Stomach (tissue), 4 donors: ENCODE data around the gene ALOX15B.

ENCODE experiments used
- CTCF ChIP-seq, 7 experiments: fragments of 450-650 bp in 4 of 7; fragments of 200-600 bp in 3 of 7; sonication (generic) in 3 of 7; IDR thresholded peaks; one replicate each; pipeline ENCODE4 v1.5.1; 2016 to 2019; ENCODE audit warnings: antibody characterized with exemption in 7 of 7, control low read depth in 2 of 7, mild to moderate bottlenecking in 1 of 7
- POLR2A ChIP-seq, 4 donors: fragments of 450-650 bp; IDR thresholded peaks; one replicate each; pipeline ENCODE4 v1.6.1; 2016; ENCODE audit warnings: antibody characterized with exemption in 4 of 4, control low read depth in 2 of 4, mild to moderate bottlenecking in 1 of 4, moderate library complexity in 1 of 4

GRCh38 chr17:8001976-8002720 is 36.7 kb upstream of the ALOX15B start, which contains the start of gene GUCY2D:
- TF ChIP-seq CTCF (IDR thresholded peaks at IDR 0.05) (no peak), POLR2A (IDR thresholded peaks at IDR 0.05) (no peak)
